Kidney tubule cell (primary cell): ENCODE measurements around the gene RPS6KB2.

ENCODE experiments used
- DNase-seq: peaks from one replicate; pipeline ENCODE4 v3.0.0-alpha.2; 2018; ENCODE audit warnings: low spot score

Gene RPS6KB2

DNA sequence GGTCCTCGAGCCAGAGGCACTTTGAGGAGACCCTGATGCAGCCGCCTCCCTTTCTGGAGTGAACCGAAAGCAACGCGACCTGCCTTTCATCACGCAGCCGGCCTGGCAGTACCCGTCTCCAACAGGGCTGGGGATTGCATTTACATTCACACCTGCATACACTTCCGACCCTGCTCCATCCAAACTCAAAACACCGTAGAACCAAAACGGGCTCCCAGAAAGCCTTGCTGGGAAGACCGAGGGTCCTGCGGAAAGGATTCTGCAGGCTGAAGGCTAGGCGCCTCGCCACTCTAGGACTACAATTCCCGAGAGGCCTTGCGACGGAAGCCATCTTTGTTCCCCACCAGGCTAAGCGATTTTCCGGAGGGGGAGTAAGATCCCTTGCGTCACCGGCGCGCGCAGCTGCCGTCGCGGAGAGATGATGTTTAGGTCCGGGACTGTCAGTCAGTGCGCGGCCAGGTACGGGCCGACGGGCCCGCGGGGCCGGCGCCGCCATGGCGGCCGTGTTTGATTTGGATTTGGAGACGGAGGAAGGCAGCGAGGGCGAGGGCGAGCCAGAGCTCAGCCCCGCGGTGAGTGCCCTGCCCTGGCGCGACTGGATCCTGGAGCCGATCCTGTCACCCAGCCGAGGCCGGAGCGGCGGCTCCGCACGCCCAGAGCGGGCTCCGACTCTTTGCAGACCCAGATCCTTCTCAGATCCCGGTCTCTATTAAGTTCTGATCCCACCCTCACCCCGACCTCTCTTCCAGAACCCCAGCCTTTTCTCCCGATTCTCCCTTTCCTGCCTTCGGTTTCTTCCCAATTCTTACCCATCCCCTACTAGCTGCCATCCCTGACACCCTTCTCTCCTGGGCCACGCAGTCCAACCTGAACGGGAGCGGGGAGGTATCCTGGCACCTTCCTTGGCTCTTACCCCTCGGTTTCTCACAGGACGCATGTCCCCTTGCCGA lies at the start of gene RPS6KB2:
RPS6KB2 (plus strand) TSS at position 443 of the 950 bp plus-strand sequence; CDS start at position 495, 52 bp downstream.
- peak; percentile 96 for DNase-seq

DNA sequence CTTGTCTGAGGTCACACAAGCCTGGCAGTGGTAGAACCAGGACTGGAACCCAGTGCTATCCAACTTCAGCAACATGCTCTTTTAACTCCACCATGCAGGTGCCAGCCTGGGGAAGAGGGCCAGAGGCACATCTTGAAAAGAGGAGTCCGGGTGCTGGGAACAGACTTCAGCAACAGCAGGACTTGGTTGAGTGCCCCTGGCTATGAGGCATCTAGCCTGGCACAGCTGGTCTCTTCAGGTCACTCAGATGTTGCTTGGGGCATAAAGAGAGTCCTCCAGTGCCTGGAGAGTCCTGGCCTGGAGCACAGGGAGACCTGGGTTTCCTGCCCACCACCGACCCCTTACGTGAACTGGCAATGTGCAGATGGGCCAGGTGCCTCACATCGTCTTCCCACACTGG lies 49.8 kb upstream of the RPS6KB2 start:
- no peak for DNase-seq

- DNase-seq, result no peak
Measured at GRCh38 chr11:67379061-67380058, 48.9 kb upstream of the RPS6KB2 start.

- DNase-seq, result no peak
Measured at GRCh38 chr11:67381244-67381972, 46.9 kb upstream of the RPS6KB2 start.

DNA sequence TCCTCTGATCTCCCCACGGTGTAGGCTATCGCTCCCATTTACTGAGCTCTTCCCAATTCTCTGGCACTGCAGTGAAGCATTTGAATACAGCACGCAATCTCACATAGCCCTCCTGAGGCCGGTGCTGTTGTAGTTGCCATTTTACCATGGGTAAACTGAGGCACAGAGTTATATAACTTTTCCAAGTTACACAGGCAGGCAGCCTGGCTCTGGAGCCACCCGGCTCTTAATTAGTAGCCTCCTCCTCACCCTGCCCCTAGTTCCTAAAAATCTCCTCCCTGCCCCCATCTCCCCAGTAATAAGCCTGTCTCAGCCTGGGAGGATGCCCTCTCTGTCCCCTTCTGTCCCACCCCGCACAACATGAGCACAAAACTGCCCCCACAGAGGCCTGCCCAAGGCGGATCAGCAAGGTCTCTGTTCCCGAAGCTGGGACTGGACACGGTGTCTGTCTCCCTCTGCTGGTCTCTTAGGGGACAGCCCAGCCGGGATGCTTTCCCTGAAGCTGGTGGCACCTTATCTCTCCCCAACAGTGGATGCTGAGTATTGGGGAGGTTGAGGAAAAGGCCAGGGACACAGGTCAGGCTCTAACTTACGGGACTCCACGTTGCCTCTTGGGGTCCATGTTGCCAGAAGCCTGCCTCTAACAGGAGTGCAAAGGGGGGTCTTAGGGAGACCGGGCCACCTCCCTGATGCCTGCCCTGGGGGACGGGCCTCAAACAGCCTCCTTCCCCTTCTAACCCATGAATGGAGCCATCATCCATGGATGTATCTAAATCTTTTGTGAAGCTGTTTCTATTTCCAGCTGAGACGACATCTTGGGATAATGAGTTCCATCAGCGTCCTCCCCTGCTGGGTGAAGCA lies 45.8 kb upstream of the RPS6KB2 start:
- peak; percentile 82 for DNase-seq

GRCh38 chr11:67384851-67385366 lies 43.4 kb upstream of the RPS6KB2 start:
- DNase-seq, result peak; percentile 89

DNA sequence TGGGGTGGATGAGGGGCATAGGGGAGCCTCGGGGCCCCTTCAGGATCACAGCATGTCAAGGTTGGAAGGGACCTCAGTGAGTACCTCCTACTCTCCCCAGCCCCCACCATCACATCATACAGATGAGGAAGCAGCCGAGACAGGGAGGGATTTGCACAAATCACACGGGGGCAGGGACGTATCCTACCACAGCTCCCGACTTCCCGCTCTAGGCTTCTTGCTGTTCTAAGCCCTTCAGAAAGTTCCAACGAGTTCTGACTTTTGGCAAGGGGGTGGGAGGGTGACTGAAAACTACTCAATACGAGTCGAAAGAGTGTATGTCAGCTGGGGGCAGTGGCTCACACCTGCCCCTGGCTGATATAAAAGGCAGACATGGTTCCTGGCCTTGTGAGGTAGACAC lies 41.2 kb upstream of the RPS6KB2 start:
- no peak for DNase-seq

- DNase-seq, result no peak
Measured at GRCh38 chr11:67387518-67387917, 40.8 kb upstream of the RPS6KB2 start.

- peak; percentile 56 for DNase-seq
Measured at GRCh38 chr11:67389477-67389876, 38.8 kb upstream of the RPS6KB2 start.

DNA sequence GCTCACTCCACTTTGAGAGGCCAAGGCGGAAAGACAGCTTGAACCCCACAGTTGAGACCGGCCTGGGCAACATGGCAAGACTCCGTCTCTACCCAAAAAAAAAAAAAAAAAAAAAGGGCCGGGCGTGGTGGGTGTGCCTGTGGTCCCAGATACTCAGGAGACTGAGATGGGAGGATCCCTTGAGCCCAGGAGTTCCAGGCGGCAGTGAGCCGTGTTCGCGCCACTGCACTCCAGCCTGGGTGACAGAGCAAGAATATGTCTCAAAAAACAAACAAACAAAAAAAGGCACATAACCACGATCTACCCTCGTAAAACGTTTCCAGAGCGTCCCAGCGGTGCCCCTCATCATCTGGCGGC lies 37.4 kb upstream of the RPS6KB2 start:
- no peak for DNase-seq

DNA sequence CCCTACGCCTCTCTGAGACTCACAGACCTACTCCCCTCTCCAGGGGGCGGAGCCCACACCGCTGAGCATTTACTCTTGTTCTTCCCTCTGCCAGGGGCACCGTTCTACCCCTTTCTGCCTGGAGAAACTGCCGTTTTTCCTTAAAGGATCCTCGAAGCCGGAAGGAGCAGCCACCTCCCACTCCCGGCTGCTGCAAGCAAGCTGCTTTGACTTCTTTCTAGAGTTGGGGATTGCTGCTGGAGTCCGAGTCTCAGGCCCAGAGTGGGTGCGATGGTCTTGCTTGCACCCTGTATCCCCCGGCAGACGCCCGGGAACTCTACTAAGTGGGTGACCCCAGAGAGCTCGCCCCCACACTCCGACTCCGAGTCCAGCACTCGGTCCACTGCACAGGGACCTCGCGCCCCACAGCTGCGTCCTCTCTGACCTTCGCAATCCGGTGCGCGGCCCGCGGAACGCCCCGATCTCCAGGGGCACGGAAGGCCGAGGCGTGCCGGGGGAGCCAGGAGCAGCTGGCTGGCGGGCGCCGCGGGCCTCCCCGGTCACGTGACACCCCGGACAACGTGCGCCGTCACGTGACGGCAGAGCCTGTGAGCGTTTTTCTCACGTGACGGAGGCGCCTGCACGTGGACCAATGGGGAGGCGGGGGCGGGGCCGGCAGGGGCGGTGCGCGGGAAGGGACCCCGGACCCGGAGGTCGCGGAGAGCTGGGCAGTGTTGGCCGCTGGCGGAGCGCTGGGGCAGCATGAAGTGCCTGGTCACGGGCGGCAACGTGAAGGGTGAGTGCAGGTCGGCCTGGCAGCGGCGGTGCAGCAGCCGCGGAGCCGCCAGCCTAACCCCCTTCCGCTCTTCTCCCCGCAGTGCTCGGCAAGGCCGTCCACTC lies 36.8 kb upstream of the RPS6KB2 start, which contains the start of gene RAD9A:
RAD9A (plus strand) TSS at position 683 of the 879 bp plus-strand sequence; CDS start at position 742, 59 bp downstream.
- DNase-seq, result peak; percentile 91

DNA sequence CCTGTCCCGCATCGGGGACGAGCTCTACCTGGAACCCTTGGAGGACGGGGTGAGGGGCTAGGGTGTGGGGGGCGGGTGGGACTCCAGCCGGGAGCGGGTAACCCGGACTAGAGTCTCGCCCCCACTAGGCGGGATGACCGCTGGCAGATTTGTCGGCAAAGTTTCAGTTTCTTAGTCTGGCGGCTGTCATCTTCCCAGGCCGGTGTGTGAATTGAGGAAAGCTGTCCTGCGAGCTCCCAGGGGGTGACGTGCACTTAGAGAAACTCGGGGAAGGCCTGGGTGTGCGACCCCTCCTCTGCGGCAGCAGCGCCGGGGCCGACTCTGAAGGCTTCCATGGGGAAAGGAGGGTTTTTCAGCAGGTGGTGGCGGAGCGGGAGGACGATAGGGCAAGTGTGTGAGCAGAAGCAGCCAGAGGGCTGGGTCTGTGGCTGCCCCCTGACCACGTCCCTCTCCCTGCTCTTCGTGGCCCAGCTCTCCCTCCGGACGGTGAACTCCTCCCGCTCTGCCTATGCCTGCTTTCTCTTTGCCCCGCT lies 36.0 kb upstream of the RPS6KB2 start:
- DNase-seq, result no peak

- DNase-seq, result no peak
Measured at GRCh38 chr11:67393437-67393836, 34.9 kb upstream of the RPS6KB2 start.

DNA sequence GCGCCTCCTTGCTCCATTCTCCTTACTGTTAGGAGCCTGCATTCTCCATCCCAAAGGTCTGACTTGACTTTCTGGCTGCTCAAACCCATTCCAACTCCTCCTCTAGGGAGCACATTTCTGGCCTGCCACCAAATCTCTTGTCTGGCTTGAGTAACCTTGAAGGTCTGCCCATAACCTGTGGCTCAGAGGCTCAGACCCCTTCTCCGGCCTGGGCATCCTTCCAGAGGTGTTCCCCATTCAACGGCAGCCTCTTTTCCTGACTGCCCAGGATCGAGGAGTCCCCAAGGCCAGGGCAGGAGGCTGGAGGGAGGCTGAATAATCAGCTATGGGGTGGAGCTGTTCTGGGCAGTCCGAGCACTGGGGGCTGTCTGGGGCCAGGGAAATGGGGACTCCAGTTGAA lies 34.3 kb upstream of the RPS6KB2 start:
- DNase-seq, result no peak

GRCh38 chr11:67395555-67396258 lies 32.6 kb upstream of the RPS6KB2 start:
- DNase-seq, result no peak

GRCh38 chr11:67396259-67396581 lies 32.1 kb upstream of the RPS6KB2 start:
- DNase-seq, result no peak

DNA sequence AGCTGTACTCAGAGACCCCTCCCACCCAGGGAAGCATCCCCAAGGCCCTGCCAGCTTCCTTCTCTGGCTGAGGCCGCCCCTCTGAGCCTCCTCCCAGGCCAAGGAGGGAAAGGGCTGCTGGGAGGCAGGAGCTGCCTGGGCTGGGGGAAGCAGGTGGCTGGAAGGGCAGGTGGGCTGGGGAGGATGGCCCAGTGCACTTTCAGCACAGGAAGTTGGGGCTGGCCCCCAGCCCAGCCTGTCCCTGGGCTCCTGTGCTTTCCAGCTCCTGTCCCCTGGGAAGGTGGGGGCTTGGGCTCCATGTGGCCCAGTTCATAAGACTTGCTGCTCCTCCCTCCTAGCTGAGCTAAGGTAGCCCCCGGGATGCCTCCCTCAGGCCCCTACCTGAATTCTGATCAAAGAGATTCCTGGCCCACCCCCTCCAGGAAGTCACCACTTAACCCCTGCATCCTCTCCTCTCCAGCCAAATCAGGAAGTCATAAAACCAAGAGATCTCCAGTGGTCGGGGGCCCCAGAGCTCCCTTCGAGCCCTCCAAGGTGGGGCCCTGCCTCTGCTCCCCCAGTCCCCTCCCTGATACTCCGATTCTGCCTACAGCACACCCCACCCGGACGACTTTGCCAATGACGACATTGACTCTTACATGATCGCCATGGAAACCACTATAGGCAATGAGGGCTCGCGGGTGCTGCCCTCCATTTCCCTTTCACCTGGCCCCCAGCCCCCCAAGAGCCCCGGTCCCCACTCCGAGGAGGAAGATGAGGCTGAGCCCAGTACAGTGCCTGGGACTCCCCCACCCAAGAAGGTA lies 31.5 kb upstream of the RPS6KB2 start:
- no peak for DNase-seq

GRCh38 chr11:67397536-67397935 lies 30.8 kb upstream of the RPS6KB2 start:
- DNase-seq, result no peak
